Osteoblast (primary cell): ENCODE data around the gene RPLP2. TPM values are rescaled to one million over a fixed set of nuclear protein-coding genes. Genes with fewer than 3 reads are reported as not detected.
A peak's percentile ranks its signal among the peaks of the same experiment; 100 is the strongest.

Source experiments
- DNase-seq: peaks from one replicate; pipeline ENCODE4 v3.0.0; 2011; ENCODE audit warnings: low spot score, mixed read lengths; ENCODE audit not compliant: insufficient read length; ENCODE audit errors: missing footprints
- H2AFZ ChIP-seq: 2 replicates; pipeline ENCODE4 v1.6.0; 2011; ENCODE audit warnings: mild to moderate bottlenecking, low read length
- H3K27ac ChIP-seq: 2 replicates; pipeline ENCODE4 v1.5.1; 2011; ENCODE audit warnings: mild to moderate bottlenecking, low read depth, low read length, moderate library complexity
- H3K27me3 ChIP-seq: 2 replicates; pipeline ENCODE4 v1.6.0; 2012; ENCODE audit warnings: mild to moderate bottlenecking, control low read depth, inconsistent platforms, low read length, moderate library complexity; ENCODE audit not compliant: insufficient read depth
- H3K36me3 ChIP-seq: 2 replicates; pipeline ENCODE4 v1.5.1; 2011; ENCODE audit warnings: mild to moderate bottlenecking, low read length, control low read depth, moderate library complexity; ENCODE audit not compliant: insufficient read depth
- H3K4me1 ChIP-seq: 2 replicates; pipeline ENCODE4 v1.5.1; 2011; ENCODE audit warnings: mild to moderate bottlenecking, low read length, control low read depth, moderate library complexity; ENCODE audit not compliant: insufficient read depth
- H3K4me2 ChIP-seq: 2 replicates; pipeline ENCODE4 v1.6.0; 2011; ENCODE audit warnings: mild to moderate bottlenecking, low read length; ENCODE audit not compliant: insufficient read depth
- H3K4me3 ChIP-seq: fragments of 200-600 bp; sonication (generic); 3 replicates; pipeline ENCODE4 v1.5.1; 2012; ENCODE audit warnings: mild to moderate bottlenecking, low read length, inconsistent platforms; ENCODE audit not compliant: insufficient read depth
- H3K79me2 ChIP-seq: 2 replicates; pipeline ENCODE4 v1.6.0; 2012; ENCODE audit warnings: mild to moderate bottlenecking, low read length, control low read depth, inconsistent platforms; ENCODE audit not compliant: insufficient read depth
- H3K9me3 ChIP-seq: 2 replicates; pipeline ENCODE4 v1.5.1; 2011; ENCODE audit warnings: low read depth, low read length, control low read depth
- H4K20me1 ChIP-seq: 2 replicates; pipeline ENCODE4 v1.6.0; 2012; ENCODE audit warnings: mild to moderate bottlenecking, low read length, control low read depth; ENCODE audit not compliant: insufficient read depth
- total RNA-seq: library from RNA; depleted of rRNA; stranded (reverse); fragments of >200 nt; gene quantifications from 2 replicates; pipeline ENCODE4 v1.2.3, GENCODE V29; 2012
- TF ChIP-seq, protein P1 (sequence below): IDR thresholded peaks from 2 replicates; pipeline ENCODE4 v1.5.1; 2011; ENCODE audit warnings: mild to moderate bottlenecking, low read depth, low read length, moderate library complexity; ENCODE audit errors: extremely low read depth

RPLP2 gene
- total RNA-seq, 1 donor, result 386 TPM

DNA sequence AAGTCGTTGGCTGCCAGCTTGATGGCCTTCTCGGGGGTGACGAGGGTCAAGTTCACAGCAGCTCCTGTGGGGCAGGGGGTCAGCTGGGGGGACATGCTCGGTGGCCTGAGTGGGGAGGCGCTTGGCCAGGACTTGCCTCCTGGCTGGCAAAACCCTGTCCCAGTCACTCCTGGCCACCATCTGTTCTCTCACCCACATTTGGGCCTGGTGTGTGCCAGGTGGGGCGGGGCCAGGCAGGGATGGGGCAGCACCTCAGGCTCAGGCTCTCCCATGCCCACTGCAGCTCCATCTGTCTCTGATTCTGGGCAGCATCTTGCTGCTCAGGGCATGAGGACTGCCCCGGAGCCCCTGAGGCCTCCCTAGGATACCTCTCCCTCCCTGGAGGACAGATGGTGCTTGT is 16.2 kb upstream of the RPLP2 start:
- Histone ChIP-seq H3K27ac (no peak overlapping the region), H3K4me1 (peaks cover 17% of the 10 kb centered on the region), H3K4me2 (no peak overlapping the region), H2AFZ (no peak overlapping the region), H3K79me2 (peaks cover 4% of the 10 kb centered on the region), H4K20me1 (peaks cover 9% of the 10 kb centered on the region), H3K4me3 (no peak overlapping the region), H3K27me3 (peaks cover 5% of the 10 kb centered on the region), H3K9me3 (no peaks in the 10 kb centered on the region), H3K36me3 (no peaks in the 10 kb centered on the region)
- no peak for DNase-seq
- TF ChIP-seq, protein P1, sequence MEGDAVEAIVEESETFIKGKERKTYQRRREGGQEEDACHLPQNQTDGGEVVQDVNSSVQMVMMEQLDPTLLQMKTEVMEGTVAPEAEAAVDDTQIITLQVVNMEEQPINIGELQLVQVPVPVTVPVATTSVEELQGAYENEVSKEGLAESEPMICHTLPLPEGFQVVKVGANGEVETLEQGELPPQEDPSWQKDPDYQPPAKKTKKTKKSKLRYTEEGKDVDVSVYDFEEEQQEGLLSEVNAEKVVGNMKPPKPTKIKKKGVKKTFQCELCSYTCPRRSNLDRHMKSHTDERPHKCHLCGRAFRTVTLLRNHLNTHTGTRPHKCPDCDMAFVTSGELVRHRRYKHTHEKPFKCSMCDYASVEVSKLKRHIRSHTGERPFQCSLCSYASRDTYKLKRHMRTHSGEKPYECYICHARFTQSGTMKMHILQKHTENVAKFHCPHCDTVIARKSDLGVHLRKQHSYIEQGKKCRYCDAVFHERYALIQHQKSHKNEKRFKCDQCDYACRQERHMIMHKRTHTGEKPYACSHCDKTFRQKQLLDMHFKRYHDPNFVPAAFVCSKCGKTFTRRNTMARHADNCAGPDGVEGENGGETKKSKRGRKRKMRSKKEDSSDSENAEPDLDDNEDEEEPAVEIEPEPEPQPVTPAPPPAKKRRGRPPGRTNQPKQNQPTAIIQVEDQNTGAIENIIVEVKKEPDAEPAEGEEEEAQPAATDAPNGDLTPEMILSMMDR, result no peak

DNA sequence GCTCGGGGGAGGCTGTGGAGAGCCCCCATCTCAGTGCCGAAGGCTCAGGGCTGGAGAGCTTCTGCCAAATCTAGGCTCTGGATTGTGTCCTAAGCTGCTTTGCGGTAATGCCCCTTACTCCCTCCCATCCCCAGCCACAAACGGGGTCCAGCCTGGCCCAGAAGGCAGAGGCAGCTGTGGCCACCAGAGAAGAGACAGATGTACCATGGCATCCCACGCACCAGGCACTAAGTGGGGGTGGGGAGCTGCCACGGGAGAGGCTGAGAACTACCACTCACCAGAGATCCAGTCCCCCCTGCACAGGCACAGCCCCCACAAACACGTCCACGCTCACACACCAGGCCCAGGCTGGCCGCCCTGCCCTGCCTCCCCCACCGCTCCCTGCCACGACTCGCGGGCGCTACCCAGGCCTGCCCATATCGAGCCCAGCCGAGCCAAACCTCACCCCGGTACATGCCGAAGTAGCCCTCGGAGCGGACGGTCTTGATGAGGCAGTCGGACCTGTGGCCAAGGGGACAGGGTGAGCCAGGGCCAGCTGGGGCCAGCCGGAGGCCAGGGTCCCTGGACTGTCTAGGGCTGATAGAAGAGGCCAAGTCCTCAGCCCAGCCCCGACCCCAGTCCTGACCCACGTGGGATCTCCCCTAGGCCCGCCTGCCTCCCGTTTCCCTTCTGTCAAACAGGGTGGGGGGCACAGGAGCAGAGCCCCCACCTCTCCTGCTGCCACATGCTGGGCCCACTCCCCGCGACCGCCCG is 15.6 kb upstream of the RPLP2 start:
- no peak overlapping the region for H3K27ac ChIP-seq
- no peak overlapping the region for H3K4me3 ChIP-seq
- DNase-seq, result no peak
- no peak overlapping the region for H2AFZ ChIP-seq
- H3K79me2 ChIP-seq, result peaks cover 4% of the 10 kb centered on the region
- H3K27me3 ChIP-seq, result no peaks in the 10 kb centered on the region
- TF ChIP-seq, protein P1, result no peak
- H3K4me1 ChIP-seq, result peaks cover 17% of the 10 kb centered on the region
- H4K20me1 ChIP-seq, result peaks cover 6% of the 10 kb centered on the region
- no peak overlapping the region for H3K4me2 ChIP-seq
- no peaks in the 10 kb centered on the region for H3K9me3 ChIP-seq
- H3K36me3 ChIP-seq, result no peaks in the 10 kb centered on the region

DNA sequence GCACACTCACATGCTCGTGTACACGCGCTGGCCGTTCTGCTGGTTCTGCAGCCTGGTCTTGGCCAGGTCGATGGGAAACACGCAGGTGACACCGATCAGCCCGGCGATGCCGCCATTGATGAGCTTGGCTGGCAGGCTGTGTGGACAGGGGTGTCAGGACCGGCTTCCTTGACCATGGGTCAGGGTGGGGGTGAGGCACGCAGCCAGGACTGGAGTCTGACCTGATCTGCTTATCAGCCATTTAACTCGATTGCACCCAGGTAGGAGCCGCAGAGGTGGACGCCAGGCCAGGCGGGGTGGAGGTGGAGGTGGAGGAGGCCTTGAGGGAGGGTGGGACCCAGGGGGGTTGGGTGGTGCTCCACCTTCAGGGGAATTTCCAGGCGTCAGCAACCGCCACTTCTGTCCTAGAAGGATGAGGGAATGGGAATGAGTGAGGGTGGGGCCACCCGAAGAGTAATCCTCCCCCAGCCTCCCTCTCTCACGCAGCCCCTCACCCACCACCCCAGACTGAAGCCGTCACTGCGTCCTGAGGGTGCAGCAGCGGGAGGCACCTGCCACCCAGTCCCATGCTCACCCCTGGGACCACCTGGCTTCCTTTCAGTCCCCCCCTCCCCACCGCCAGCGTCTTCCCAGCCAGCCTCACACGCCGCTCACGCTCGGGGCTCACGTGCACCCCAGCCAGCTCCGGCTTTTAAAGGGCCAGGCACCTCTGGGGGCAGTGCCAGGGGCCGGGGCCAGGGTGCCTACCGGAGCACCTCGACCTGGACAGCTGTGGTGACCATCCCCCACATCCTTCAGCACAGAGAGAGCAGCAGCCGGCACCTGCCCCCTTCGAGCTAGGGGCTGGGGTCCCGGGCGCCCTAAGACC is 14.8 kb upstream of the RPLP2 start:
- Histone ChIP-seq H3K36me3 (peaks cover 7% of the 10 kb centered on the region), H4K20me1 (peaks cover 6% of the 10 kb centered on the region), H3K4me1 (peaks cover 17% of the 10 kb centered on the region), H3K9me3 (no peaks in the 10 kb centered on the region), H3K4me2 (peak overlapping the region; percentile 86), H3K27ac (no peak overlapping the region), H3K27me3 (no peaks in the 10 kb centered on the region), H3K79me2 (peaks cover 4% of the 10 kb centered on the region), H3K4me3 (peak overlapping the region; percentile 87), H2AFZ (no peak overlapping the region)
- DNase-seq, result no peak
- TF ChIP-seq, protein P1, result no peak
